CD4-positive, alpha-beta T cell treated with Interferon alpha-2 for 1 hour (primary cell): ENCODE results near the gene PDCD10.

ENCODE experiments used
- DNase-seq, 2 donors: peaks; one replicate each; pipeline ENCODE4 v3.0.0-alpha.2; 2020 to 2022

Gene PDCD10

DNA sequence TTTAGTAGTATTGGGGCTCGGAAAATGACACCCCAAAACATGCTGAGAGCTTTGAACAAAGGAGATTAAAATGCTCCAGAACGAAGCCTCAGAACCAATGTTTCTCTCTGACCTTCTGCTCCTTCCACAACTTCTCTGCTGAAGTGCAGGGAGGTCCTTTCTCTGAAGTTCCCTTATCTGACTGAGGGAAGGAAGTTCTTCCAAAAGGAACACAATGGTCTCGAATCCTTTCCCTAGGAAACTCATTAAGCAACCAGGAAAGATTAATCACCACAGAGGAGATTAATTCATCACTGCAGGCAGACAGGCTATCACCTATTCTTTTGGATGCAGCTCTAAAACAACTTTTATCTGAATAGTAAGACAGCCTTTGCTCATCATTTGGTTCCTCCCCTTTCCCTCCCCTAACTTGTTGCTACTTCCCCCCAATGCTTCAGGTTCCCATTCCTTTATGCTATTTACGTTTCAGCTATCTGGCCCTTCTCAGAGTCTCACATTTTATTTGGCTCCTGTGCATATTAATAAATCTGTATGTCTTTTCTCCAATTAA is 62.7 kb downstream of the PDCD10 start:
- no peak for DNase-seq

DNA sequence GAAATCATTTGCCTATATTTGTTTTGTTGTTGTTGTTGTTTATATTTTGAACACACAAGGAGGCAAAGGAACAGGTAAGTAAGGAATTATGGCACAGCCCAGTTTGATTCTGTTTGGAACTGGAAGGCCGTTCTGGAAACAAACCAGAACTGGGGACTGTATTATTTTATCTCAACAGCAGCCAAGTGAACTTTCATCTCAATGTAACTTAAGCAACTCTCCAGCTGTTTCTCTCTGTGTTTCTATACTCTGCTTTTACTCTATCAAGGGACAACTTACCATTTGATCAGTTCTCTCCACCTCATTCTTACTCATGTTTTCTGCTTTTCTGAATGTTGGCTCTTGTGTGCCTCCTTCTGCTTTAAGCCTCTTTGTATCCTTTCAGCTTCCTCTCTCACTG is 65.0 kb downstream of the PDCD10 start:
- no peak for DNase-seq

DNA sequence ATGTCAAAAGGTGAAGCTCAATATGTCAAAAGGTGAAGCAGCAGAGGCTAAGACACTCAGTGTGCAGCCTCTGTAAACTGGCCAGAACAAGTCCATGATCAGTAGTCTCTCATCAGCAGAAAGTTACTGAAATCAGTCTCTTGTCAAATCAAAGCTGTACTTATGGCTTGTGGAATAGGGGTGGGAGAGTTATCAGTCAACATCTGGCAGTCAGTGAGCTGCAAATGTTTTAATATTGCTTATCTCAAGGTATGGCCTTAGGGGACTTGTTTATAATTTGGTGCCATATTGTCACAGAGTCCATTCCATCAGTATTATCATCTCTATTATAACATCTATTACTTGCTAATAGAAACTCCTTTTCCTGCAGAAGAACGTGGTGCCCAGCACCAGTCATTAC is 66.0 kb downstream of the PDCD10 start:
- DNase-seq: no peak

DNA sequence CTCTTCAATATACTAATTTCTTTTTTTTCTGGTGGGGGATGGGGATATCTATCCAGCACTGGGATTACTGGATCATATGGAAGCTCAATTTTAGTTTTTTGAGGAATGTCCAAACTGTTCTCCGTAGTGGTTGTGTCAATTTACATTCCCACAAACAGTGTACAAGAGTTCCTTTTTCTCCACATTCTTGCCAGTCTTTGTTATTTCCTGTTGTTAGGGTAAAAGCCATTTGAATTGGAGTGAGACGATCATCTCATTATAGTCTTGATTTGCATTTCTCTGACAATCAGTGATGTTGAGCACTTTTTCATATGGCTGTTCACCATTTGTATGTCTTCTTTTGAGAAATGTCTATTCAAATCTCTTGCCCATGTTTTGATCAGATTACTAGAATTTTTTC is 68.1 kb downstream of the PDCD10 start:
- no peak for DNase-seq

DNA sequence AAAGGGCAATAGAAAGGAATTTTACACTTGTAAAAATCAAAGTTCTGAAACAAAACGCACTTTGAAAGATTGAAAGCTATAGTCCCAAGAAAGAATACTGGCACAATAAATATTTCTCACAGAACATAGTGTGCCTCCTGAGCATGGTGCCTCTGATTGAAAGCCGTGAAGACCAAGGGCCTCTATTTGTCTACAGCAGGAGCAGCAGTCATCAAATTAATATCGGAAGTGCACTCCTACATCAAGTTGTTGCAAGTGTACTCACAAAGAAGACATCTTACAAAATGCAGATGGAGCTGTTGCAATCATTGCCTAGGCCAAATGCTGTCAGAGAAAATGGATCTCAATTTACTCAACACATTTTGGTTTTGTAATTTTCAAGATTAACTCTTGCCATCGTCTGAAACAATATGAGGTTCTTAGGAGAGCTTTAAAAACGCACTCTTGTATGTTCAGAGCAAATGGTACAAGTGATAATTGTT is 71.7 kb downstream of the PDCD10 start:
- DNase-seq: no peak

DNA sequence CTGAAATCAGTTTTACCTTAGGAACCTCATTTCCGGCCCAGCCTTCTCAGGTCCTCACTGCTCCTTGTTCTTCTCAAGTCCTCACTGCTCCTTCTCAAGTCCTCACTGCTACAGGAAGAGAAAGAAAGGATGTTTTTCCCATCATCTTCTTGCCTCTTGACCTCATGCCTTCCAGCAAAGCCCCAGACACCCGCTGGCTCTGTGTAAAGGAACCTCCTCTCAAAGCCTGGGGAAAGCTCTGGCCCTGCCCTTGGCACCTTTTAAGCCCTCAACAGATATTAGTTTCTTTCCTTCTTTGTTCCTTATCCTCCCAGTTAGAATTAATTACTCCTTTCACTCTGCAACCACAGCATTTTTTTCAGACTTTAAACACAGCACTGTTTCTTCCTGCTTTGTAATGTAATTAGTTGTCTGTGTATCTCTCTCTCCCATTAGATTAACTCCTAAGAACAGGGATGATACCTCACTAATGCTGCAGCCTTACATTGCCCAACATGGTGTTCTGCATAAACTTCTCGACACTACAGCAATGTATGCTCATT is 76.9 kb downstream of the PDCD10 start:
- no peak for DNase-seq

DNA sequence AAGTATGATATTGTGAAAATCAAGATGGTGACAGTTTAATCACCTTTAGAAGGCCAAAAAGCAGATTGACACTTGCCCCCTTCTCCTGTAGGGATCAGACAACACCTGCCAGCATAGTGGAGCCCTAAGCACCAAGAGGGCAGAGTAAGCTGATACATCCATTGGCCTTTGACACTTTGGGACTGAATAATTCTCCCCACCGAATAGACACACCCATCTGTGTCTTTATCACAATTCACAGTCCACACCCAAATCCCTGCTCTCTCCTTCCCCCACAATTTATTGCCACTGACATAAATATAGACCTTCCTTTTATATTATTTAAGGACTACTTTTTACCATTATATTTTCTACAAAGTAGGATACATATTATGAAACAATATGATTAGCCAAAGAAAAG is 77.9 kb downstream of the PDCD10 start:
- DNase-seq: no peak

DNA sequence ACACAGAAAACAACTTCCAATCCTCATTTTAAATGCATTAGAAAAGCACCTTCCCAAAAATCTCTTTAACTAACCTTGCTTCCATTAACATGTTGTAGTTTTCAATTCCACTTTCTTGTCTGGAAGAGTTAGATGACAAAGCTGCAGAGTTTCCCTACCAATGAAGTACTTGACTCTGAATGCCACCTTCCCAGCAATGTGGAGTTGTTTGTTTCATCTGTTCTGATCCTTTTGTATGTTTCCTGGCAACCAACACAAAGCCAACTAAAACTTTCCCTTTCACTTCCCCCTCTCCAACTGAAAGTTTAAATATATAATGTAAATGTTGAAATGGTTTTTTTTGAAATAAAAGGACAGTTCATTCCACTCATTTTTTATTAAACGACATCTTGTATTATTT is 80.9 kb downstream of the PDCD10 start, which contains the start of gene WDR49:
WDR49 (minus strand) TSS at position 183 of the 400 bp plus-strand sequence. CDS start 517 bp downstream, outside the sequence.
- peak; percentile 10 to 11 for DNase-seq

DNA sequence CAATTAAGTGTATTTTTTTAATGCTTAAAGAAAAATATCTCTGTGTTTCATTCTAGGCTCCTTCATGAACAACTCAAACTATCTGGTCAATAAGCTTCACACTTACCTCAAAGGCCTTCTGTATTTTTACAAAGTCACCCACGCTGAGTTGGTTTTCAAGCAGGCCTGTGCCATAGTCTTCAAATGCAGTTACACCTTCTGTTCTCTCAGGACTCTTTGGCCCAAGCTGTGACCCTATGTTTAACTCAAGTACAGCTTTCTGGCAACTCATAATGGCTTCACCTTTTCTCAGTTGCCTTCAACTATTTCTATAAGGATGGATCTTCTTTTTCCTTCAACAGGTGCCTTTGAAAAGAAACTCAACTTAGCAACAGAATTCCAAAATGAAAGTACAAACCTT is 81.5 kb downstream of the PDCD10 start:
- no peak for DNase-seq

DNA sequence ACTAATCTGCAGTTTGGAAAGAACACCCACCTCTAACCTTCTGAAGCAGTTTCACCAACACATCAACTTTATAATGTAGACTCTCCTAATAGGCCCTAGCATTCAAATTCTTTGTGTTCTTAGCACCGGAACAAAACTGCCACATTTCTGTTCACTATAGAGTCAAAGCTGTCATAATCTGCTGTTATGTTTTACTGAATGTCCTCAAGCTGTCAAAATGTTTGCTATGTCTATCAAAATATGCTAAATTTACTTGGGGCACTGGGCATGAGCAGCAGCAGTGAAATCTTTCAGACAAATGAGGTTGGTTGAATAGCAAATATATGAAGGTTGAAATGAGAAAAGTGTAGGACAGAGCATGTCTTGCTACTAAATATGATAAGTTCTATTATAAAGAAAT is 82.9 kb downstream of the PDCD10 start:
- no peak for DNase-seq

DNA sequence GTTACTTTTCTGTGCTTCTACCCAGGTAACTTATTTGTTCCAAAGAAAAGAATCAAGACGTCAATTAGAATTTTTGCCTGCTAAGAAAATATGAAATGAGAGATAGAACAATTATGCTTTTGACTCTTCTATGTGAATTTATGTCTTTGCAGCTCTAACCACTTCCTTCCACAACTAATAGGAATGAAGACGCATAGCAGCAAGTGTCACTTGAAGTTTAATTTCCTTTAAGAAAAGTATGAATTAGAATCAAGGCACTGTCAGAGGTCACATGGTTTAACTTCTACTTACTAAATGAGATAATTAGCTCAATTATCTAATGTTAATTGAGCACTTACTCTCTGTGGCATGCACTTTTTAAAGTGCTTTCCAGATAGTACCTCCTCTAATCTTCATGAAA is 84.2 kb downstream of the PDCD10 start:
- DNase-seq: no peak

DNA sequence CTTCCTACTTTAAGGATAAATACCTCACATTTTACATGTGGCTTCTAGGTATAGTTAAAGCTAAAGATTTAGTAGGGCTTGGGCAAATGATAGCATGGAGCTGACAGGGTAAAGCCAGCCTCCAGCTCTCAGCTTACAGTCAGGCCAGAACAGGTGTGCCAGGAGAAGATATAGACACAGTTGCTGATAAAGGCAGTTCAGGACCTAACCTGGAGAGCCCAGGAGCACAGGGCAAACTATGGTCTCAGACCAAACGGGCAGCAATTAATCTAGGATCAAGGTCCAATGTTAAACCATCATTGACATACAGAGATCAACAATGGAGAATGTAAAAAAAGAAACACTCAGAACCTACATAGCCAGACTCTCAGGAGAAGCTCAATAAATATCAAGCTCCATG is 84.9 kb downstream of the PDCD10 start:
- DNase-seq: no peak

DNA sequence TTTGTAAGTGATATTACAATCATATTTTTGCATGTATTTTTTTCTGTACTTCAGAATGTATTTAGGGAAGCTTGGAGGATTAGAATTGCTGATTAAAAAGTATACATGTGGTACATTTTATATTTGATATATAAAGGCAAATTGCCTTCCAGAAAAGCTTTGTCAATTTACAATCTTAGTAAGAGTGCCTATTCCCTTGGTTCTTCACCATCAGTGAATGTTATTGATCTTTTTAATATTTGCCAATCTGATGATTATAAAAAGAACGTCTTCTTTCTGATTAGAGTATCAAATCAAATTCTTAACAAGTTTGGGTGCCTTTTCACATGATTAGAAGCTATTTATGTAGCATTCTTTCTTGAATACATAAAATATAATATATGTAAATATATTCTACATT is 90.1 kb downstream of the PDCD10 start:
- DNase-seq: no peak
